ENCODE measurements around the gene DDC.

DDC gene

DNA sequence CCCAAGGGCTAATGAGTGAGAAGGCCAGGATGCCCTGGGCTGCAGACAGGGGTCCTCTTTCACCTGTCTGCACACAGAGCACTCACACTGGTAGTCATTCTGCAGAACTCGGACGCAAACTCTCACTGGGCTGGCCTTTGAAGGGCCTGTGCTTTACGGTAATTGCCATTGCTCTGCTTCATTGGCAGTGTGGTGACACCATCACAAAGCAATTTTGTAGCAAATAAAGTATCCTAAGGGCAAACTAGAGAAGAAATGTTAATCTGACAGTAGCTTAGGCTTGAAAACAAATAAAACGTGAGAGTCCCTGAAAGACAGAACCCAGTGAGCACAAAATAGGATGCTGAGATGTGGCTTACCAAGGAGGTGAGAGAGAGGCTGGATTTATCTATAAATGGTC lies 84.4 kb downstream of the DDC start:
- no peak for ATAC-seq
- TF ChIP-seq, protein P1, sequence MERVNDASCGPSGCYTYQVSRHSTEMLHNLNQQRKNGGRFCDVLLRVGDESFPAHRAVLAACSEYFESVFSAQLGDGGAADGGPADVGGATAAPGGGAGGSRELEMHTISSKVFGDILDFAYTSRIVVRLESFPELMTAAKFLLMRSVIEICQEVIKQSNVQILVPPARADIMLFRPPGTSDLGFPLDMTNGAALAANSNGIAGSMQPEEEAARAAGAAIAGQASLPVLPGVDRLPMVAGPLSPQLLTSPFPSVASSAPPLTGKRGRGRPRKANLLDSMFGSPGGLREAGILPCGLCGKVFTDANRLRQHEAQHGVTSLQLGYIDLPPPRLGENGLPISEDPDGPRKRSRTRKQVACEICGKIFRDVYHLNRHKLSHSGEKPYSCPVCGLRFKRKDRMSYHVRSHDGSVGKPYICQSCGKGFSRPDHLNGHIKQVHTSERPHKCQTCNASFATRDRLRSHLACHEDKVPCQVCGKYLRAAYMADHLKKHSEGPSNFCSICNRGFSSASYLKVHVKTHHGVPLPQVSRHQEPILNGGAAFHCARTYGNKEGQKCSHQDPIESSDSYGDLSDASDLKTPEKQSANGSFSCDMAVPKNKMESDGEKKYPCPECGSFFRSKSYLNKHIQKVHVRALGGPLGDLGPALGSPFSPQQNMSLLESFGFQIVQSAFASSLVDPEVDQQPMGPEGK (CRISPR knock-in tag; IDR thresholded peaks at IDR 0.05; ENCODE audit: borderline replicate concordance) = no peak
- TF ChIP-seq ZFP3 (CRISPR knock-in tag; IDR thresholded peaks at IDR 0.05) (no peak), ESRRG (CRISPR knock-in tag; IDR thresholded peaks at IDR 0.05) (no peak), TCF4 (CRISPR knock-in tag; IDR thresholded peaks at IDR 0.05; ENCODE audit: borderline replicate concordance) (no peak), RARB (CRISPR knock-in tag; IDR thresholded peaks at IDR 0.05) (no peak), PPARA (CRISPR knock-in tag; IDR thresholded peaks at IDR 0.05; ENCODE audit: borderline replicate concordance) (no peak), ZNF70 (CRISPR knock-in tag; IDR thresholded peaks at IDR 0.05) (no peak), OSR1 (CRISPR knock-in tag; IDR thresholded peaks at IDR 0.05) (no peak), ZNF8 (CRISPR knock-in tag; IDR thresholded peaks at IDR 0.05) (no peak), ZC3H10 (CRISPR knock-in tag; IDR thresholded peaks at IDR 0.05) (no peak), BACH2 (CRISPR knock-in tag; IDR thresholded peaks at IDR 0.05; ENCODE audit: borderline replicate concordance) (no peak), GLIS3 (CRISPR knock-in tag; IDR thresholded peaks at IDR 0.05) (no peak), SNAI2 (CRISPR knock-in tag; IDR thresholded peaks at IDR 0.05) (no peak)
- TF ChIP-seq, protein P2, sequence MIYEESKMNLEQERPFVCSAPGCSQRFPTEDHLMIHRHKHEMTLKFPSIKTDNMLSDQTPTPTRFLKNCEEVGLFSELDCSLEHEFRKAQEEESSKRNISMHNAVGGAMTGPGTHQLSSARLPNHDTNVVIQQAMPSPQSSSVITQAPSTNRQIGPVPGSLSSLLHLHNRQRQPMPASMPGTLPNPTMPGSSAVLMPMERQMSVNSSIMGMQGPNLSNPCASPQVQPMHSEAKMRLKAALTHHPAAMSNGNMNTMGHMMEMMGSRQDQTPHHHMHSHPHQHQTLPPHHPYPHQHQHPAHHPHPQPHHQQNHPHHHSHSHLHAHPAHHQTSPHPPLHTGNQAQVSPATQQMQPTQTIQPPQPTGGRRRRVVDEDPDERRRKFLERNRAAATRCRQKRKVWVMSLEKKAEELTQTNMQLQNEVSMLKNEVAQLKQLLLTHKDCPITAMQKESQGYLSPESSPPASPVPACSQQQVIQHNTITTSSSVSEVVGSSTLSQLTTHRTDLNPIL (CRISPR knock-in tag; IDR thresholded peaks at IDR 0.05; ENCODE audit: low read depth) = no peak
- TF ChIP-seq, protein P3, sequence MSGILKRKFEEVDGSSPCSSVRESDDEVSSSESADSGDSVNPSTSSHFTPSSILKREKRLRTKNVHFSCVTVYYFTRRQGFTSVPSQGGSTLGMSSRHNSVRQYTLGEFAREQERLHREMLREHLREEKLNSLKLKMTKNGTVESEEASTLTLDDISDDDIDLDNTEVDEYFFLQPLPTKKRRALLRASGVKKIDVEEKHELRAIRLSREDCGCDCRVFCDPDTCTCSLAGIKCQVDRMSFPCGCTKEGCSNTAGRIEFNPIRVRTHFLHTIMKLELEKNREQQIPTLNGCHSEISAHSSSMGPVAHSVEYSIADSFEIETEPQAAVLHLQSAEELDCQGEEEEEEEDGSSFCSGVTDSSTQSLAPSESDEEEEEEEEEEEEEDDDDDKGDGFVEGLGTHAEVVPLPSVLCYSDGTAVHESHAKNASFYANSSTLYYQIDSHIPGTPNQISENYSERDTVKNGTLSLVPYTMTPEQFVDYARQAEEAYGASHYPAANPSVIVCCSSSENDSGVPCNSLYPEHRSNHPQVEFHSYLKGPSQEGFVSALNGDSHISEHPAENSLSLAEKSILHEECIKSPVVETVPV (CRISPR knock-in tag; IDR thresholded peaks at IDR 0.05) = no peak
- TF ChIP-seq, protein P4, sequence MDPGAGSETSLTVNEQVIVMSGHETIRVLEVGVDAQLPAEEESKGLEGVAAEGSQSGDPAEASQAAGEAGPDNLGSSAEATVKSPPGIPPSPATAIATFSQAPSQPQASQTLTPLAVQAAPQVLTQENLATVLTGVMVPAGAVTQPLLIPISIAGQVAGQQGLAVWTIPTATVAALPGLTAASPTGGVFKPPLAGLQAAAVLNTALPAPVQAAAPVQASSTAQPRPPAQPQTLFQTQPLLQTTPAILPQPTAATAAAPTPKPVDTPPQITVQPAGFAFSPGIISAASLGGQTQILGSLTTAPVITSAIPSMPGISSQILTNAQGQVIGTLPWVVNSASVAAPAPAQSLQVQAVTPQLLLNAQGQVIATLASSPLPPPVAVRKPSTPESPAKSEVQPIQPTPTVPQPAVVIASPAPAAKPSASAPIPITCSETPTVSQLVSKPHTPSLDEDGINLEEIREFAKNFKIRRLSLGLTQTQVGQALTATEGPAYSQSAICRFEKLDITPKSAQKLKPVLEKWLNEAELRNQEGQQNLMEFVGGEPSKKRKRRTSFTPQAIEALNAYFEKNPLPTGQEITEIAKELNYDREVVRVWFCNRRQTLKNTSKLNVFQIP (CRISPR knock-in tag; IDR thresholded peaks at IDR 0.05; ENCODE audit: borderline replicate concordance, low read depth) = no peak
- TF ChIP-seq, protein P5, sequence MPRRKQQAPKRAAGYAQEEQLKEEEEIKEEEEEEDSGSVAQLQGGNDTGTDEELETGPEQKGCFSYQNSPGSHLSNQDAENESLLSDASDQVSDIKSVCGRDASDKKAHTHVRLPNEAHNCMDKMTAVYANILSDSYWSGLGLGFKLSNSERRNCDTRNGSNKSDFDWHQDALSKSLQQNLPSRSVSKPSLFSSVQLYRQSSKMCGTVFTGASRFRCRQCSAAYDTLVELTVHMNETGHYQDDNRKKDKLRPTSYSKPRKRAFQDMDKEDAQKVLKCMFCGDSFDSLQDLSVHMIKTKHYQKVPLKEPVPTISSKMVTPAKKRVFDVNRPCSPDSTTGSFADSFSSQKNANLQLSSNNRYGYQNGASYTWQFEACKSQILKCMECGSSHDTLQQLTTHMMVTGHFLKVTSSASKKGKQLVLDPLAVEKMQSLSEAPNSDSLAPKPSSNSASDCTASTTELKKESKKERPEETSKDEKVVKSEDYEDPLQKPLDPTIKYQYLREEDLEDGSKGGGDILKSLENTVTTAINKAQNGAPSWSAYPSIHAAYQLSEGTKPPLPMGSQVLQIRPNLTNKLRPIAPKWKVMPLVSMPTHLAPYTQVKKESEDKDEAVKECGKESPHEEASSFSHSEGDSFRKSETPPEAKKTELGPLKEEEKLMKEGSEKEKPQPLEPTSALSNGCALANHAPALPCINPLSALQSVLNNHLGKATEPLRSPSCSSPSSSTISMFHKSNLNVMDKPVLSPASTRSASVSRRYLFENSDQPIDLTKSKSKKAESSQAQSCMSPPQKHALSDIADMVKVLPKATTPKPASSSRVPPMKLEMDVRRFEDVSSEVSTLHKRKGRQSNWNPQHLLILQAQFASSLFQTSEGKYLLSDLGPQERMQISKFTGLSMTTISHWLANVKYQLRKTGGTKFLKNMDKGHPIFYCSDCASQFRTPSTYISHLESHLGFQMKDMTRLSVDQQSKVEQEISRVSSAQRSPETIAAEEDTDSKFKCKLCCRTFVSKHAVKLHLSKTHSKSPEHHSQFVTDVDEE (CRISPR knock-in tag; IDR thresholded peaks at IDR 0.05) = no peak

DNA sequence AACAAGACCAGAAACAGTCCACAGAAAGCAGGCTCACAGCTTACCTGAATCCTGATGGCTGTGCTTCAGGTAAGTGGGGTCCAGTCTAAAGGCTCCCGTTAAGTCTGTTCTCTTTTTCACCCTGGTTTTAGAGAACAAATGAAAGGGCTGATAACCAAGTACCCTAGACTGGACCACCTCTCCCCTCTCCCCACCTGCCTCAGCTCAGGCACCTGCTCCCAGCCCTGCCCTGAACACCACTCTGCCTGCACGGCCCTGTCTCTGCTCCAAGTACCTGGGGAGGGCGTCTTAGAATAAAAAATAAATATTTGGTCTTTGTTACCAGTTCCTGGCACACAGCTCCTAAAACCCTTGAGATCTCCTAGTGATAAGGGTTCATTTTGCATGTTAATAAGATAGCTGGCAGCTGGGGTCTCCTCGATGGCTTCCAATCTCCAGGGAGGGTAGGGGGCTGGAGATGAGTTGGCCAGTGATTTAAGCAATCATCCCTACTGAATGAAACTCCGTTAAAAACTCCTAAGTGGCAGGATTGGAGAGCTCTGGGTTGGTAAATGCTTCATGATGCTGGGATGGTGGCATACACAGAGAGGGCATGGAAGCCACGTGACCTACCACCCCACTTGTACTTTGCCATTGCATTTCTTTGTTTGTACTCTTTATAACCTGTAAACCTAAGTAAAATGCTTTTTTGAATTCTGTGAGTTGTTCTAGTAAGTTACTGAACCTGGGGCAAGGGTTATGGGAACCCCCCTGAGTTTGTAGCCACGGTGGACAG lies 85.3 kb downstream of the DDC start:
- no peak for ATAC-seq
- no peak for TF ChIP-seq ZNF565 (CRISPR knock-in tag; conservative IDR thresholded peaks at IDR 0.05; ENCODE audit: low read depth)
- TF ChIP-seq, protein P2 (CRISPR knock-in tag; IDR thresholded peaks at IDR 0.05; ENCODE audit: low read depth) = no peak
- no peak for TF ChIP-seq CSDC2 (CRISPR knock-in tag; IDR thresholded peaks at IDR 0.05)
- TF ChIP-seq TOX (CRISPR knock-in tag; IDR thresholded peaks at IDR 0.05; ENCODE audit: borderline replicate concordance) = no peak
- no peak for TF ChIP-seq ZFP30 (CRISPR knock-in tag; IDR thresholded peaks at IDR 0.05)
- TF ChIP-seq BACH2 (CRISPR knock-in tag; IDR thresholded peaks at IDR 0.05; ENCODE audit: borderline replicate concordance) = no peak
- TF ChIP-seq, protein P4 (CRISPR knock-in tag; IDR thresholded peaks at IDR 0.05; ENCODE audit: borderline replicate concordance, low read depth) = no peak
- TF ChIP-seq ARNTL (CRISPR knock-in tag; IDR thresholded peaks at IDR 0.05; ENCODE audit: borderline replicate concordance, low read depth) = no peak
- no peak for TF ChIP-seq ZNF8 (CRISPR knock-in tag; IDR thresholded peaks at IDR 0.05)
- TF ChIP-seq, protein P1 (CRISPR knock-in tag; IDR thresholded peaks at IDR 0.05; ENCODE audit: borderline replicate concordance) = no peak
